Thyroid gland (tissue), 4 donors: Measurements from ENCODE around the gene CROCC2. TPM values are rescaled to one million over a fixed set of nuclear protein-coding genes. Genes with fewer than 3 reads are reported as not detected.

Source experiments
- DNase-seq, 2 donors: peaks; one replicate each; pipeline ENCODE4 v3.0.0-alpha.2; 2019
- H3K27ac ChIP-seq, 3 donors: fragments of 200-600 bp; sonication (generic); 1 replicate in 2 of 3; 2 replicates in 1 of 3; pipeline ENCODE4 v1.5.1; 2016 to 2019; ENCODE audit warnings: mild to moderate bottlenecking in 1 of 3, moderate library complexity in 1 of 3
- H3K27me3 ChIP-seq: fragments of 200-600 bp; sonication (generic); one replicate; pipeline ENCODE4 v1.5.1; 2019
- H3K36me3 ChIP-seq, 2 donors: fragments of 200-600 bp; sonication (generic); one replicate each; pipeline ENCODE4 v1.5.1; 2016 to 2019
- H3K4me1 ChIP-seq, 2 donors: fragments of 200-600 bp; sonication (generic); one replicate each; pipeline ENCODE4 v1.5.1; 2017 to 2019
- H3K4me3 ChIP-seq, 3 donors: fragments of 200-600 bp; sonication (generic); replicated peaks in 1 of 3; 1 replicate in 2 of 3; 2 replicates in 1 of 3; pipeline ENCODE4 v1.5.1; 2016; ENCODE audit warnings: mild to moderate bottlenecking in 1 of 3
- H3K9me3 ChIP-seq: fragments of 200-600 bp; sonication (generic); one replicate; pipeline ENCODE4 v1.5.1; 2017
- CTCF ChIP-seq, 6 experiments: fragments of 200-600 bp in 3 of 6; fragments of 450-650 bp in 3 of 6; sonication (generic) in 3 of 6; IDR thresholded peaks; one replicate each; pipeline ENCODE4 v1.5.1; 2016 to 2019; ENCODE audit warnings: antibody characterized with exemption in 6 of 6, mild to moderate bottlenecking in 2 of 6, inconsistent platforms in 1 of 6, moderate library complexity in 1 of 6
- POLR2A ChIP-seq, 2 donors: fragments of 450-650 bp; IDR thresholded peaks; one replicate each; pipeline ENCODE4 v1.6.1; 2017; ENCODE audit warnings: antibody characterized with exemption in 2 of 2, mild to moderate bottlenecking in 2 of 2, moderate library complexity in 1 of 2
- WGBS, 2 donors: methylation state at CpG; one replicate each; pipeline ENCODE4 v1.1.5; 2017; 5-methylcytosine and 5-hydroxymethylcytosine counted together
- intact Hi-C: fragments of 100-400 bp; cut with DNase I; formaldehyde crosslinking; loops from one replicate; pipeline ENCODE4 v1.15.1; 2023
- total RNA-seq, 4 donors: library from RNA; depleted of rRNA; stranded (reverse); fragments of >200 nt; gene quantifications; one replicate each; pipeline ENCODE4 v1.2.3, GENCODE V29; 2016

The CROCC2 gene
- total RNA-seq, 4 donors from 2014 or later = not detected

- H3K9me3 ChIP-seq = no peaks in the 10 kb centered on the region
- H3K27ac ChIP-seq = no peak overlapping the region
- WGBS, 2 donors = 74 to 86% methylated on average over 6 to 7 of the region's 7 CpGs
- no peak for DNase-seq
- H3K4me1 ChIP-seq = no peaks in the 10 kb centered on the region
- TF ChIP-seq POLR2A (IDR thresholded peaks at IDR 0.05) = no peak
- no peak for TF ChIP-seq CTCF (IDR thresholded peaks at IDR 0.05)
- no peak overlapping the region for H3K4me3 ChIP-seq
- H3K27me3 ChIP-seq = no peaks in the 10 kb centered on the region
- no peaks in the 10 kb centered on the region for H3K36me3 ChIP-seq
- intact Hi-C loops = no loop called here
Observed at GRCh38 chr2:240879105-240879504, 27.0 kb upstream of the CROCC2 start.

GRCh38 chr2:240881913-240882312, 24.2 kb upstream of the CROCC2 start:
- no peak for DNase-seq
- Histone ChIP-seq H3K27me3 (no peaks in the 10 kb centered on the region), H3K27ac (no peak overlapping the region), H3K9me3 (no peaks in the 10 kb centered on the region), H3K4me3 (no peak overlapping the region), H3K4me1 (no peaks in the 10 kb centered on the region), H3K36me3 (no peaks in the 10 kb centered on the region)
- 65 to 68% methylated on average over 6 of the region's 6 CpGs for WGBS, 2 donors
- no peak for TF ChIP-seq CTCF (IDR thresholded peaks at IDR 0.05)
- TF ChIP-seq POLR2A (IDR thresholded peaks at IDR 0.05) = no peak
- intact Hi-C loops = no loop called here

- Histone ChIP-seq H3K27me3 (no peaks in the 10 kb centered on the region), H3K36me3 (no peaks in the 10 kb centered on the region), H3K9me3 (no peaks in the 10 kb centered on the region), H3K4me1 (no peaks in the 10 kb centered on the region), H3K27ac (no peak overlapping the region), H3K4me3 (no peak overlapping the region)
- intact Hi-C loops = no loop called here
- TF ChIP-seq CTCF (IDR thresholded peaks at IDR 0.05) = no peak
- WGBS, 2 donors = 100% methylated on average over 2 of the region's 2 CpGs
- no peak for DNase-seq
Observed at GRCh38 chr2:240884221-240884620, 21.9 kb upstream of the CROCC2 start.

- DNase-seq = no peak
- TF ChIP-seq CTCF (IDR thresholded peaks at IDR 0.05) (no peak), POLR2A (IDR thresholded peaks at IDR 0.05) (no peak)
- intact Hi-C loops = no loop called here
- H3K9me3 ChIP-seq = no peaks in the 10 kb centered on the region
- no peak overlapping the region for H3K27ac ChIP-seq
- no peaks in the 10 kb centered on the region for H3K27me3 ChIP-seq
- 78 to 86% methylated on average over 3 of the region's 3 CpGs for WGBS, 2 donors
- H3K36me3 ChIP-seq = no peaks in the 10 kb centered on the region
- H3K4me3 ChIP-seq = no peak overlapping the region
- no peaks in the 10 kb centered on the region for H3K4me1 ChIP-seq
Observed at GRCh38 chr2:240884745-240885144, 21.4 kb upstream of the CROCC2 start.

GRCh38 chr2:240885566-240885965, 20.6 kb upstream of the CROCC2 start:
- 38 to 44% methylated on average over 1 of the region's 1 CpG for WGBS, 2 donors
- no peak for DNase-seq
- no peaks in the 10 kb centered on the region for H3K36me3 ChIP-seq
- no peaks in the 10 kb centered on the region for H3K9me3 ChIP-seq
- H3K4me3 ChIP-seq = no peak overlapping the region
- no peak overlapping the region for H3K27ac ChIP-seq
- no peaks in the 10 kb centered on the region for H3K4me1 ChIP-seq
- intact Hi-C loops = no loop called here
- no peaks in the 10 kb centered on the region for H3K27me3 ChIP-seq
- TF ChIP-seq POLR2A (IDR thresholded peaks at IDR 0.05) = no peak
- TF ChIP-seq CTCF (IDR thresholded peaks at IDR 0.05) = no peak
